GM21723 (cell line): Measurements from ENCODE around the gene LENG9.

Experiments
- ATAC-seq: cut with Tn5 transposase; IDR thresholded peaks from one replicate; pipeline ENCODE4 v1.9.1; 2021; ENCODE audit warnings: mild to moderate bottlenecking, moderate library complexity; ENCODE audit not compliant: unreplicated experiment

Gene LENG9

DNA sequence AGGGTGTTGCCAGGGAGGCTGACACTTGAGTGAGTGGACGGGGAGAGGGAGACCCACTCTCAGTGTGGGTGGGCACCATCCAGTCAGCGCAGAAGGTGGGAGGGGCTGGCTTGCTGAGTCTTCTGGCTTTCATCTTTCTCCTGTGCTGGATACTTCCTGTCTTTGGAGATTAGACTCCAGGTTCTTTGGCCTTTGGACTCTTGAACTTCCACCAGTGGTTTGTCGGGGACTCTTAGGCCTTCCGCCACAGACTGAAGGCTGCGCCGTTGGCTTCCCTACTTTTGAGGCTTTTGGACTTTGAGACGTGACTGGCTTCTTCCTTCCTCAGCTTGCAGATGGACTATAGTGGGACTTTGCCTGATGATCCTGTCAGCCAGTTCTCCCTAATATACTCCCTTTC, 18.8 kb downstream of the LENG9 start:
- ATAC-seq: no peak

DNA sequence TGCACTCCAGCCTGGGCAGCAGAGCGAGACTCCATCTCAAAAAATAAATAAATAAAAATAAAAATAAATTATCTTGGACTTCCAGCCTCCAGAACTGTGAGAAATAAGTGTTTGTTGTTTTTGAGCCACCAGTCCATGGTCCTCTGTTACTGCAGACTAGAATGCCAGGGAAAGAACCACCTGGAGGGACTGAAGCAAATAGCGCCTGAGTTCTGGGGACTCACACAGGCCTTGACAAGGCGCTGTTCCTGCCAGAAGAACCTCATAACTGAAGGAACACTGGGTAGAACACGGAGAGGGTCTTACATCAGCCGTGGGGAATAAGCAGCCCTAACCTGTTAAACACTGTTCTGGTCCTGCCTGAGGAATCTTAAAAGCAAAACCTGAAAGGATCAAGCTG, 22.9 kb downstream of the LENG9 start:
- no peak for ATAC-seq

GRCh38 chr19:54439174-54439851, 24.3 kb downstream of the LENG9 start:
- no peak for ATAC-seq

DNA sequence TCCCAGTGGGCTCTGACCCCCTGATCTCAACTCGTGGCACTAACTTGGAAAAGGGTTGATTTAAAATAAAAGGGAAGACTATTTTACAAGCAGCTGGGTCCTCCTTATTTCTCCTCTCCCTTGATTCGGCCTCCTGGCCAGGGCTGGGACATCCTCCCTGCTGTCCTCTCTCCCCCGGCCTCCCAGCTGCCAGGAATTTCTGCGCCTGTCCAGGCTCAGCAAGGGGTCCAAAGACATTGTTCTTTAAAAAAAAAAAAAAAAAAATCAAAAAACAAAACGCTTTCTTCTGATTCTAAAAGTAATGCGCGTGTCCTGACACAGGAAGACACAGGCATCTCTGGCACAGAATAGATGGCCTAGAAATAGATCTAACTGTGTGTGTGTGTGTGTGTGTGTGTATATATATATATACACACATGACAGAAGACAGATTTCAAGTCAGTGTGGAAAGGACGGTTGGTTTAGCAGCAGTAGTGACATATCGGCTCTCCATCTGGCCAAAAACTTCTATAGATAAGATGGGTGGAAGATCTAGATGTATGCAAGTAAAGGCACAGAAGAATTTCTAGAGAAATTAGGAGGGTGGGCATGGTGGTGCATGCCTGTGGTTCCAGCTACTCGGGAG, 26.8 kb downstream of the LENG9 start:
- no peak for ATAC-seq

DNA sequence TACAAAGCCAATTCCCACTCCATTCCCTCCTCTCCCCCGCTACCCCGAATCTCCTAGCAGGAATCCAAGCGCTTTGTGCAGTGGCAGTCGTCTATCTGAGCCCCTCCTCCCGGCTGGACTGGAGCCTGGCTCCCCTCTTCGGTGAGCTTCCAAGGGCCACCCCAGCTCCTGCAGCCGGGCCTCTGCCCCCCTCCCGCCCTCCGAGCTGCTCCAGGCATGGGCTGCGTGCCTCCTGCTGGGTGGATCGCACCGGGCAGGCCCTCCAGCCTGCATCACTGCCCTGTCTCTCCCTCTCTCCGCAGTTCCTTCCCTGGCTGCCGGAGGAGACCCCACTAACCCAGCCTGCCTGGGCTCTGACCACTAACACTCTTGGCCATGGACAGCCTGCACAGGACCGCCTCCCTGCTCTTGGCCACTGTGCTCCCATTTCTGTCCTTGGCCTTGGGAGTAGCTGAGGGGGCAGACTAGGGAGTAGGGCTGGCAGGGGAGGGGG, 27.5 kb downstream of the LENG9 start:
- no peak for ATAC-seq

DNA sequence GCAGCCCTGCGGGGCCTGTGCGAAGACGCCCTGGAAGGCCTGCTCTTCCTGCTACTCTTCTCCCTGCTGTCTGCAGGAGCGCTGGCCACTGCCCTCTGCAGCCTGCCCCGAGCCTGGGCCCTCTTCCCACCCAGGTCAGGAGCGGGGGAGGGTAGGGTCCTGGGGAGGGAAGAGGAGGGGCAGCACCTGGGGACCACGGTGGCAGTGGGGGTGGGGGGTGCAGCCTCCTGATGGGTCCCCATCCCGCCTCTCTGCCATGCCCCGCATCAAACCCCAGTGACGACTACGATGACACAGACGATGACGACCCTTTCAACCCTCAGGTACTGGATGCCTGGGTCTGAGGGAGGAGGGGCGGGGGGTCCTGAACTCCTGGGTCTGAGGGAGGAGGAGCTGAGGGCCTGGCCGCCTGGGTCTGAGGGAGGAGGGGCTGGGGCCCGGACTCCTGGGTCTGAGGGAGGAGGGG, 28.0 kb downstream of the LENG9 start:
- no peak for ATAC-seq

GRCh38 chr19:54434873-54435214, 28.7 kb downstream of the LENG9 start:
- no peak for ATAC-seq

- no peak for ATAC-seq
Measured at GRCh38 chr19:54434112-54434872, 29.3 kb downstream of the LENG9 start.

DNA sequence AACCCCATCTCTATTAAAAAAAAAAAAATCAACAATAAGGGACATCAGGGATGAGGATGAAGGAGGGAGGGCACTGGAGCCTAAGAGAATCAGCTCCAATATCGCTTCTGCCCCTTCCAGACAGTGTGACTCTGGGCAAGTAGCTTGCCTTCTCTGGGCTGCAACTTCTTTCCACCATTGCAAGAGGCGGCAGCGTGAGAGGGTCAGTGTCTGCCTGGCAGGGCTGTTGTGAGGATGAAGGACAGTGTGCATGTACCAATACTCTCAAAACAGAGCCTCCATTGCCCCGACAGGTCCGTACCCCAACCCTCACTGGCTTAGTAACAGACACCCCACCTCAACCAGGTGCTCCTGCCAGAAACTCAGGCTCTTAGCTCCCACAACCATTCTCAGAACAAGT, 29.9 kb downstream of the LENG9 start:
- no peak for ATAC-seq

- no peak for ATAC-seq
Measured at GRCh38 chr19:54432144-54432738, 31.3 kb downstream of the LENG9 start.

DNA sequence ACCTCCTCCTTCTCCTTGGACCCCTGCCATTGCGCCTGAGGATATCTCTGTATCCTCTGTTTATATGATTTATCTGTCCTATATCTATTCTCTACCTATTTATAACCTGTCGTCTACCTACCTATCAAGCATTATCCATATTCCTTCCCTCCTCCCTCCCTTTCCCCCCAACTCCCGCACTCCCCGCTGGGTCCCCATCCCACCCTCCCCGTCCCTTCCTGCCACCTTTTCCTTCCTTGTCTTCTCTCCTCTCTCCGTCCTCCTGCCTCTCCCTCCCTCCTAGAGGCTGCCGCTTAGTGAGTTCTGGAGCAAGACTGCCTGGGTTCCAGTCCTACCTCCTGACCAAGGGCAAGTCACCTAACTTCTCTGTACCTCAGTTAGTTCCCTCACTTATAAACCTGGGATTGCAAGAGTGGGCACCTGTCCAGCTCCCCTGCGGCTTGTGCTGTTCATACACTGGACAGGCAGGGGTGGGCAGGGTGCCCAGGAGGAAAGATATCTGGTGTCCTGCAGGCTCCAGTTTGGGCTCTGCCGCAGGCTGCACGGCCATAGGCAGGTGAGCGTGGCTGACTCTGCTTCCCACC, 32.2 kb downstream of the LENG9 start:
- ATAC-seq: no peak

DNA sequence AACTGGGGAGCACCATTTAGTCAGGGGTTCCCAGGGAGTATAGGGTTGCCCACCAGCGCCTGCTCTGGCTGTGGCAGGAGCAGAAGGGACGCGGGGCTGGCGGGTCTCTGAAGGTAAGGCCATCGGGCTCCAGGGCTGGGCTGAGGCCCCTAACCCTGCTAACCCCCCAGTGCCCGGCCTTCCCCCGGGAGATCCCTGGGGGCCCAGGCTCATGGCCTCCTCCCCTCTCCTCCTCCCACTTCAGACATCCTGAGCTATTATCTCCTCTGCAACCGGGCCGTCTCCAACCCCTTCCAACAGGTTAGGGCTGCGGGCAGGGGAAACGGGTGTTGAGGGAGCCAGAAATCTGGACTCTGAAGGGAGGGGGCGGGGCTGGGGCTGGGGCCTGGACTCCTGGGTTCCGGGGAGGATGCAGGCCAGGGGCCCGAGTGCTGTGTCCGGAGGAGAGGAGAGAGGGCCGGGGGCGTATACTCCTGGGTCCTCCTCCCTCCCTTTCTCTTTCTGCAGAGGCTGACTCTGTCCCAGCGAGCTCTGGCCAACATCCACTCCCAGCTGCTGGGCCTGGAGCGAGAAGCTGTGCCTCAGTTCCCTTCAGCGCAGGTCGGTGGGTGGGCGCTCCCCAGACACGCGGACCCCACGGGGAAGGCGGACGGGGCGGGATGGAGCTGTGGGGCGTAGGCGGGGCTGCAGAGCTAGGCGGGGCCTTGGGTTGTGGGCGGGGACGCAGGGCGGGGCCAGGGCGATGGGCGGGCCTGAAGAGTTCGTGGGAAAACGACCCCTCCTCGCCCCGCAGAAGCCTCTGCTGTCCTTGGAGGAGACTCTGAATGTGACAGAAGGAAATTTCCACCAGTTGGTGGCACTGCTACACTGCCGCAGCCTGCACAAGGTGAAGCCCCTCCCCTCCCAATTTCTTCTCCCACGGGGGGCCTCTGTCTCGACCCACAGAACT, 33.0 kb downstream of the LENG9 start:
- no peak for ATAC-seq

DNA sequence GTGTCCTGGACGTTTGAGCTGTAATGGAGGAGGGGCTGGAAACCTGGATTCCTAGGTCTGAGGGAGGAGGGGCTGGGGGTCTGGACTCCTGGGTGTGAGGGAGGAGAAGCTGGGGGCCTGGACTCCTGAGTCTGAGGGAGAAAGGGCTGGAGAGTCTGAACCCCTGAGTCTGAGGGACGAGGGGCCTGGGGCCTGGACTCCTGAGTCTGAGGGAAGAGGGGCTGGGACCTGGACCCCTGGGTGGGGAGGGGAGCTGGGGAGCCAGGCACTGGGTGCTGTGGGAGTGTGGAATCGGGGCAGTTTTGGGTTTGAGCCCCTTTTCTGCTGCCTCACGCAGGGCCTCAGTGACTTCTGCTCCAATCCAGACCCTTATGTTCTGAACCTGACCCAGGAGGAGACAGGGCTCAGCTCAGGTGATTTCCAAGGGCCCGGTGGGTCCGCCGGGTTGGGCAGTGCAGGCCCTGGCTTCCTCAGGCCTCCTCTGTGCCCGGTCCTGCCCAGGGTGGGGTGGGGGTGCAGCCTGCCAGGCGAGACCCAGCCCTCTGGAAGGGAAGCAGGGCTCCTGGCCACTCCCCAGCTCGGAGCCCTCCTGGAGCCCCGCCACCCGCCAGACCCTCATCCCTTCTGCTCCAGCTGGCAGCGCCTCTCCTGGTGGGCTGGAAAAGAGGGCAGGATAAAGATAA, 33.9 kb downstream of the LENG9 start:
- no peak for ATAC-seq

- no peak for ATAC-seq
Measured at GRCh38 chr19:54429176-54429495, 34.4 kb downstream of the LENG9 start.

DNA sequence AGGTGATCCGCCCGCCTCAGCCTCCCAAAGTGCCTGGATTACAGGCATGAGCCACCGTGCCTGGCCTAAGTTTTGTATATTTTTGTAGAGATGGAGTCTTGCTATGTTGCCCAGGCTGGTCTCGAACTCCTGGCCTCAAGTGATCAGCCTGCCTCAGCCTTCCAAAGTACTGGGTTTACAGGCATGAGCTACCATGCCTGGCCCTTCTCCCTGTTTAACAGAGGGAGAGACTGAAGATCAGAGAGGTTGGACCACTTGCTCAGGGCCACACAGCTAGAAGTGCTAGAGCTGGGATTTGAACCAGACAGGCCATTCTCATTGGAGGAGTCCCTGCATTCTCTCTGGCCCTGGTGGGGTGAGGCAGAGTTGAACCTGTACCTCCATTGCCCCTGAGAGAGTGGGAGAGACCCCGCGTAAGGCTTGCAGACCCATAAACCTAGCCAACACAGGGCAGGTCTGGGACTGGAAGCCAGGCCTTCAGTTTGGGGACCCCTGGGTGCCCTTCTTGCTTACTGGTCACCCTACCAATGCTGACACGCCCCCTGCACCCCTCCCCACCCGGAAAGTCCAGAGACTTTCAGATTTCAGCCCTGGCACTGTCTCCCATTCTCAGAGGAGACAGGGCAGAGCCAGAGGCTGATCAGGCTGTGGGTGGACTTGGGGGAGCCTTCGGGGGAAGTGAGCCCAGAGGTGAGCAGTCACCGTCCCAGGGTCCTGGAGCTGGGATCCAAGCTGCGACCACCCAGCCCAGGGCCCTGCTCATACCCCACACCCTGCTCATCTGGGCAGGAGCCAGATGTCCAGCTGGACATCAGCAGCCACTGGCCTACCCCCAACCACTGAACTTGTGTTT, 35.0 kb downstream of the LENG9 start:
- no peak for ATAC-seq

GRCh38 chr19:54427586-54427985, 36.0 kb downstream of the LENG9 start:
- no peak for ATAC-seq

- ATAC-seq: no peak
Measured at GRCh38 chr19:54426291-54426931, 37.2 kb downstream of the LENG9 start.

DNA sequence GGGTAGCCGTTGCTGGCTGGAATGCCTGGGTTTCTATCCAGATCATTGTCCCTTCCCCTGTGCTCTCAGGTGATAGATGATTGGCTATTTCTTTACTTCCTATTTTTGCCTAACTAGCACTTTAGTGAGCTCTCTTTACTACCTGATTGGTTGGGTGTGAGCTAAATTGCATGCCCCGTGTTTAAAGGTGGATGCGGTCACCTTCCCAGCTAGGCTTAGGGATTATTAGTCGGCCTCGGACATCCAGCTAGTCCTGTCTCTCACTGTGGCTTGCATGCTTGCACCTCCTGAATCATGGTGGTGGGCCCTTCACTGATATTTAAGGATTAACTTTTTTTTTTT, 38.2 kb downstream of the LENG9 start:
- no peak for ATAC-seq
